Activated CD8-positive, alpha-beta memory T cell treated with anti-CD3 and anti-CD28 coated beads, Interleukin-2, amount 10 ng/mL, durations not matched to agents 7 days and 5 days (primary cell): Measurements from ENCODE around the gene P3R3URF. TPM values are rescaled to one million over a fixed set of nuclear protein-coding genes. Genes with fewer than 3 reads are reported as not detected.
A peak's percentile ranks its signal among the peaks of the same experiment; 100 is the strongest.
"Not testable (repeated sequence)": the region's sequence is repeated elsewhere in the genome, so short reads cannot be mapped to it uniquely, and the experiment has no call there.

Experiments used
- ATAC-seq: fragments of 150-1000 bp; cut with Tn5 transposase; one replicate; pipeline ENCODE4 v1.10.0; 2021; ENCODE audit warnings: moderate library complexity
- CTCF ChIA-PET: fragments of 350-600 bp; sonication (Branson Sonifier 250); formaldehyde crosslinking; loops from one replicate; lab custom pipeline; 2021; ENCODE audit warnings: antibody characterized with exemption; lab: Charles Lee
- DNase-seq: peaks from one replicate; pipeline ENCODE4 v3.0.0-alpha.2; 2020
- H3K27ac Mint-ChIP-seq: one replicate; pipeline ENCODE4 v1.8.0; 2021; ENCODE audit warnings: mild to moderate bottlenecking, mixed read lengths
- H3K27me3 Mint-ChIP-seq: one replicate; pipeline ENCODE4 v1.8.0; 2021; ENCODE audit warnings: mixed read lengths
- H3K36me3 Mint-ChIP-seq: one replicate; pipeline ENCODE4 v1.8.0; 2021; ENCODE audit warnings: mild to moderate bottlenecking, mixed read lengths
- H3K4me1 Mint-ChIP-seq: one replicate; pipeline ENCODE4 v1.8.0; 2021; ENCODE audit warnings: mixed read lengths
- H3K4me3 Mint-ChIP-seq: one replicate; pipeline ENCODE4 v1.8.0; 2021; ENCODE audit warnings: mild to moderate bottlenecking, moderate library complexity, mixed read lengths
- H3K9me3 Mint-ChIP-seq: one replicate; pipeline ENCODE4 v1.8.0; 2022; ENCODE audit warnings: low read depth, mixed read lengths
- total RNA-seq, 2 experiments: library from RNA; stranded (reverse); gene quantifications; one replicate each; pipeline ENCODE4 v1.2.3, GENCODE V29; 2021

P3R3URF gene
- not detected for total RNA-seq

DNA sequence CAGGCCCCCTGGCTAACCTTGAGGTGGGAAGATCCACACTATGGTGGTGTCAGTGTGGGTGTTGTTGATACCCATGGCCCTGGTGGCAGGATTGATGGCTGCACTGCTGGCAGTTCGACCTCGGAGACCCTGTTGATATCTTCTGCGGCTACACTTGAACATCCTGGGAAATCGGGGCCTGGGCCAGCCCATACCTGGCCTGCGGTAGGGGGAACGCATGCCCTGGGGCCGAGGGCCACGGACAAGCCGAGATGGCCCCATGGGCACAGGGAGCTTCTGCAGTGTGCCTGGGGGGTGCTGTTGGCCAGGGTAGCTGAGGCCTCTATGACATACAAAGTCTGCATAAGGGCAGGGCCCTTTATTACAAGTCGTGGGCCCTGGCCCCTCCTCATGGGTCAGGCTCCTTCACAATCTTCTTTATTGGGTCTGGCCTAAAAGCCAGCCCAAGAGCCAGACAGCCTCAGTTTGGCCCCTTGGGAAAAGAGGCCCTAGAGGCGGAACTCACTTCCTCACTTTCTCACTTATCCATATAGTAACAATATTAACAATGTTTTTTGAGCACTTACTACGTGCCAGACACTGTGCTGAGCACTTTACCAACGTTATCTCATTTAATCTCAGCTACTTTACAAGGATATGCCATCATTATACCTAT lies at the start of gene P3R3URF:
Gene P3R3URF (minus strand): TSS at position 278 of the 655 bp plus-strand sequence. CDS start 17 bp downstream, at position 261.
- Mint-ChIP-seq H3K9me3 (no peaks in the 10 kb centered on the region), H3K4me1 (no peaks in the 10 kb centered on the region), H3K27me3 (no peaks in the 10 kb centered on the region), H3K27ac (no peak within 1 kb of the TSS), H3K4me3 (no peak within 1 kb of the TSS), H3K36me3 (no peaks in the 10 kb centered on the region)
- CTCF ChIA-PET, result interaction anchor here (1.6 kb wide), 1 partner anchor 108 kb away, joined by 4 read pairs; no protein-coding TSS in a partner anchor
- no peak for ATAC-seq
- DNase-seq, result no peak

GRCh38 chr1:46224966-46225365 lies 48.7 kb upstream of the P3R3URF start:
- H3K9me3 Mint-ChIP-seq, result no peaks in the 10 kb centered on the region
- DNase-seq (no peak), ATAC-seq (no peak)
- no peaks in the 10 kb centered on the region for H3K27me3 Mint-ChIP-seq
- H3K36me3 Mint-ChIP-seq, result no peaks in the 10 kb centered on the region
- CTCF ChIA-PET, result interaction anchor here (0.8 to 4.2 kb wide), 10 partner anchors 8 to 226 kb away, joined by 3 to 34 read pairs (median 8); partner anchors contain the start of genes LURAP1 and RAD54L
- peaks cover 7% of the 10 kb centered on the region for H3K4me1 Mint-ChIP-seq
- H3K4me3 Mint-ChIP-seq, result no peak overlapping the region
- no peak overlapping the region for H3K27ac Mint-ChIP-seq

- H3K9me3 Mint-ChIP-seq, result no peaks in the 10 kb centered on the region
- H3K27ac Mint-ChIP-seq, result no peak overlapping the region
- H3K4me1 Mint-ChIP-seq, result peaks cover 5% of the 10 kb centered on the region
- DNase-seq (peak; percentile 79), ATAC-seq (peak; percentile 98)
- H3K4me3 Mint-ChIP-seq, result no peak overlapping the region
- CTCF ChIA-PET, result interaction anchor here (0.6 to 4.2 kb wide), 38 partner anchors 8 to 369 kb away, joined by 3 to 34 read pairs (median 5); partner anchors contain the start of genes LURAP1, PIK3R3, POMGNT1 and RAD54L
- no peaks in the 10 kb centered on the region for H3K27me3 Mint-ChIP-seq
- no peaks in the 10 kb centered on the region for H3K36me3 Mint-ChIP-seq
Observed at GRCh38 chr1:46223472-46223943, 47.2 kb upstream of the P3R3URF start.

DNA sequence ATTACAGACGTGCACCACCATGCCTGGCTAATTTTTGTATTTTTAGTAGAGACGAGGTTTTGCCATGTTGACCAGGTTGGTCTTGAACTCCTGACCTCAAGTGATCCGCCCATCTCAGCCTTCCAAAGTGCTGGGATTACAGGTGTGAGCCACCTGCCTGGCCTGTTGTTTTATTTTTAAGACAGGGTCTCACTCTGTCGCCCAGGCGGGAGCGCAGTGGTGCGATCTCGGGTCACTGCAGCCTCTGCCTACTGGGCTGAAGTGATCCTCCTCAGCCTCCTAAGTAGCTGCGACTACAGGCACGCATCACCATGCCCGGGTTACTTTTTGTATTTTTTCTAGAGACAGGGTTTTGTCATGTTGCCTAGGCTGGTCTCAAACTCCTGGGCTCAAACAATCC lies 46.8 kb upstream of the P3R3URF start:
- not testable (repeated sequence) for H3K27me3 Mint-ChIP-seq, H3K36me3 Mint-ChIP-seq, H3K4me1 Mint-ChIP-seq, H3K9me3 Mint-ChIP-seq, H3K27ac Mint-ChIP-seq, DNase-seq, ATAC-seq, H3K4me3 Mint-ChIP-seq
- CTCF ChIA-PET, result interaction anchor here (0.8 to 4.2 kb wide), 28 partner anchors 8 to 369 kb away, joined by 3 to 34 read pairs (median 8); partner anchors contain the start of genes LURAP1, PIK3R3, POMGNT1 and RAD54L

- no peak for DNase-seq
- H3K27me3 Mint-ChIP-seq, result no peaks in the 10 kb centered on the region
- no peak overlapping the region for H3K27ac Mint-ChIP-seq
- no peak for ATAC-seq
- H3K36me3 Mint-ChIP-seq, result no peaks in the 10 kb centered on the region
- CTCF ChIA-PET, result interaction anchor here (0.7 to 1.6 kb wide), 3 partner anchors 23 to 39 kb away, joined by 3 to 5 read pairs (median 3); no protein-coding TSS in a partner anchor
- no peak overlapping the region for H3K4me3 Mint-ChIP-seq
- no peaks in the 10 kb centered on the region for H3K9me3 Mint-ChIP-seq
- H3K4me1 Mint-ChIP-seq, result peaks cover 4% of the 10 kb centered on the region
Observed at GRCh38 chr1:46221749-46222148, 45.5 kb upstream of the P3R3URF start.

DNA sequence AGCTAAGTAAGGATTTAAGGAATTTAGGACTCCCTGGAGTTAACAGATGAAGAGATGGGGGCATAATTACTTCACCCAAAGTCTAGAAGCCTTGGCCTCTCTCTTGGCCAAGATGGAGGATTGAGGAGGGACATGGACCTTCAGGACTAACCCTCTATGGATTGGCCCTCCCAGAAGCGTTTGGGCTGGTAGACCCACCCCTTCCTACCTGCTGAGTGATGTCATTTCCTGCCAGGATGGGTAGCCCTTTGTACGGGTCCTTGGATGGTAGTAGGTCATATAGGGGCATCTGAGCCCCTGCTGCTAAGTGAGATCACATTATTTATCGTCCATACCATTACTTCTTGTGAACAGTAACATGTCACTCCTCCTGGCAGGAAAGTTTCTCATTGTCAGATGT lies 44.5 kb upstream of the P3R3URF start:
- no peak for DNase-seq
- CTCF ChIA-PET, result interaction anchor here (1.0 kb wide), 1 partner anchor 24 kb away, joined by 4 read pairs; no protein-coding TSS in a partner anchor
- Mint-ChIP-seq H3K9me3 (no peaks in the 10 kb centered on the region), H3K4me3 (no peak overlapping the region), H3K36me3 (no peaks in the 10 kb centered on the region), H3K27ac (no peak overlapping the region), H3K27me3 (no peaks in the 10 kb centered on the region), H3K4me1 (peaks cover 4% of the 10 kb centered on the region)
- ATAC-seq, result no peak

- no peak for DNase-seq
- Mint-ChIP-seq H3K4me3 (no peak overlapping the region), H3K4me1 (peaks cover 4% of the 10 kb centered on the region), H3K27ac (no peak overlapping the region), H3K36me3 (no peaks in the 10 kb centered on the region), H3K27me3 (no peaks in the 10 kb centered on the region), H3K9me3 (no peaks in the 10 kb centered on the region)
- CTCF ChIA-PET, result interaction anchor here (0.6 to 1.7 kb wide), 5 partner anchors 8 to 183 kb away, joined by 3 to 4 read pairs (median 4); no protein-coding TSS in a partner anchor
- no peak for ATAC-seq
Observed at GRCh38 chr1:46219551-46220520, 43.5 kb upstream of the P3R3URF start.

DNA sequence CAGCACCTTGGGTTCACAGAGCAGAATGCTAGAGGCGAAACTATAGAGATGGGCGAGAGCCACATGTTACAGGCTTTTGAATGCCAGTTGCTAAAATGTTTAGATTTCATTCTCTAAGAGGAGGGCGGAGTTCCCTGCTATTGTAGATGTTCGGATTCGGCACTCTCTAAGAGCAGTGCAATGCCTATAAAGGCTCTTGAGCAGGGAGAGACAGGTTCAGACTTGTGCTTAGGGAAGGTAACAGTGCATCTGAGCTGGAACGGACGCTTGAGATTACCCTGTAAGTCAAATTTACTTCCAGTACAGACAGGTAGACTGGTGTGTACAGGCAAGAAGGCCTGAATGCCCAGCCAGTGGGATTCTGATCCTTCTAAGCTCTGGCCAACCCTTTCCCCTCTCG lies 42.2 kb upstream of the P3R3URF start:
- CTCF ChIA-PET, result interaction anchor here (1.5 to 1.7 kb wide), 3 partner anchors 9 to 182 kb away, joined by 4 to 5 read pairs (median 4); no protein-coding TSS in a partner anchor
- Mint-ChIP-seq H3K27me3 (no peaks in the 10 kb centered on the region), H3K4me1 (peaks cover 1% of the 10 kb centered on the region), H3K36me3 (no peaks in the 10 kb centered on the region), H3K4me3 (no peak overlapping the region), H3K9me3 (no peaks in the 10 kb centered on the region), H3K27ac (no peak overlapping the region)
- ATAC-seq (no peak), DNase-seq (no peak)

DNA sequence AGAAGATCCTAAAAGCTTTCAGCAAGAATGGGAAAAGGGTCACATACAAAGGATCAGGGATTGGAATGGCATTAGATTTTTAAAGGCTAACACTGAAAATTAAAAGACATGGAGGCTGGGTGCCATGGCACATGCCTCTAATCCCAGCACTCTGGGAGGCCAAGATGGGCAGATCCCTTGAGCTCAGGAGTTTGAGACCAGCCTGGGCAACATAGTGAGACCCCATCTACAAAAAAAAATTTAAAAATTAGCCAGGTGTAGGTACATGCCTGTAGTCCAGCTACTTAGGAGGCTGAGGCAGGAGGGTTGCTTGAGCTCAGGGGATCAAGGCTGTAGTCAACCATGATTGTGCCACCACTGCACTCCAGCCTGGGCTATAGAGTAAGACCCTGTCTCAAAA lies 39.2 kb upstream of the P3R3URF start:
- H3K4me1 Mint-ChIP-seq, result no peaks in the 10 kb centered on the region
- no peak overlapping the region for H3K4me3 Mint-ChIP-seq
- H3K27me3 Mint-ChIP-seq, result no peaks in the 10 kb centered on the region
- no peaks in the 10 kb centered on the region for H3K9me3 Mint-ChIP-seq
- no peak overlapping the region for H3K27ac Mint-ChIP-seq
- DNase-seq (no peak), ATAC-seq (no peak)
- CTCF ChIA-PET, result interaction anchor here (1.3 kb wide), 1 partner anchor 8 kb away, joined by 3 read pairs; no protein-coding TSS in a partner anchor
- H3K36me3 Mint-ChIP-seq, result no peaks in the 10 kb centered on the region

- DNase-seq (no peak), ATAC-seq (no peak)
- CTCF ChIA-PET, result interaction anchor here (1.9 kb wide), 1 partner anchor 13 kb away, joined by 7 read pairs; no protein-coding TSS in a partner anchor
- Mint-ChIP-seq H3K36me3 (no peaks in the 10 kb centered on the region), H3K27ac (no peak overlapping the region), H3K27me3 (no peaks in the 10 kb centered on the region), H3K4me3 (no peak overlapping the region), H3K4me1 (no peaks in the 10 kb centered on the region), H3K9me3 (no peaks in the 10 kb centered on the region)
Observed at GRCh38 chr1:46211051-46211450, 34.8 kb upstream of the P3R3URF start.

DNA sequence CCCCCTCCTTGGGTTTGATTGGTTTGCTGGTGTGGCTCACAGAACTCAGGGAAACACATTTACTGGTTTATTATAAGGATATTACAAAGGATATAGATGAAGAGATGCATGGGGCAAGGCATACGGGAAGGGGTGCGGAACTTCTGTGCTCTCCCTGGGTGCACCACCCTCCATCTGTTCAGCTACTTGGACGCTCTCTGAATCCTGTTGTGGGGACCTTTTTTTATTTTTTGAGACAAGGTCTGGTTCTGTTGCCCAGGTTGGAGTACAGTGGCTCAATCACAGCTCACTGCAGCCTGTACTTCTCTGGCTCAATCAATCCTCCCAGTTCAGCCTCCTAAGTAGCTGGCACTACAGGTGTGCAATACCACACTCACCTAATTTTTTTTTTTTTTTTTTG lies 34.3 kb upstream of the P3R3URF start:
- H3K9me3 Mint-ChIP-seq, result no peaks in the 10 kb centered on the region
- no peak overlapping the region for H3K27ac Mint-ChIP-seq
- no peak for DNase-seq
- H3K4me3 Mint-ChIP-seq, result no peak overlapping the region
- CTCF ChIA-PET, result interaction anchor here (1.9 kb wide), 1 partner anchor 13 kb away, joined by 7 read pairs; no protein-coding TSS in a partner anchor
- H3K4me1 Mint-ChIP-seq, result no peaks in the 10 kb centered on the region
- no peaks in the 10 kb centered on the region for H3K36me3 Mint-ChIP-seq
- H3K27me3 Mint-ChIP-seq, result no peaks in the 10 kb centered on the region
- no peak for ATAC-seq

DNA sequence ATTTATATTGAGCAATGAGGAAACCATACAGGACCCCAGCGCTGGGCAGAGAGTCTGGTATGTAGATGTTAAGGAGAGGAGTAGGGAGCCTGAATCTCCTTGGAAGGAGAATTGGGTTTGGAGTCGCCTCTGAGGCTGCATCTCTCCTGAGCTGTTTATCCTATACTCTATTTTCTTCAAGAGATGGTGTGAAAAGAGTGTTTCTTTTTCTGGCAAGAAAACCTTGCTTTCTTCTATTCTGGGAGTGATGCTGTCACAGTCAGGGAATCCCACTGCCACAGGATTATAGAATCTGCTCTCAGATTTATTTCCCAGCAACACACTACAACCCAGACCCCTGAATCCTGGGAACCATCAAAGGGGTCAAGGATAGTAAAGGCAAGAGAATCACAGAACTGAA lies 30.1 kb upstream of the P3R3URF start:
- ATAC-seq (no peak), DNase-seq (no peak)
- H3K36me3 Mint-ChIP-seq, result no peaks in the 10 kb centered on the region
- no peaks in the 10 kb centered on the region for H3K9me3 Mint-ChIP-seq
- peaks cover 5% of the 10 kb centered on the region for H3K4me1 Mint-ChIP-seq
- H3K27ac Mint-ChIP-seq, result no peak overlapping the region
- H3K4me3 Mint-ChIP-seq, result no peak overlapping the region
- H3K27me3 Mint-ChIP-seq, result no peaks in the 10 kb centered on the region
- CTCF ChIA-PET, result interaction anchor here (2.1 kb wide), 1 partner anchor 17 kb away, joined by 9 read pairs; no protein-coding TSS in a partner anchor

DNA sequence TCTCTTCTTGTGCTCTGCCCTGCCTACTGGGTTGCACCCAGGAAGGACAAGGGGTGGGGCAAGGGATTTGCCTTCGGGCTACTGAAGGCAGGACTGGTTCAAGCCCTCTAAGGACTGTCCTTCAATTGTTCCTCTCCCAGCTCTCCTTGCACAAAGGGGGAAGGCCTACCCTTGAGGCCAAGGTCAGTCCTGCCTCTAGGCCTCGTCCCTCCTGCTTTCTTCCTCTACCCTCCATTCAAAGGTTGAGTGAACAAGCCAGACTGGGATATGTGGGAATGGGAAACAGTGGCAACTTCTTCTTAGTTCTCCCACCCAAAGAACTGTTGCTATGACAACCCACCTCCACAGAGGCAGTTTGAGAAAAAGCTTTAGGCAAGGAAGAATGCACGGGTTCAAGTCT lies 29.5 kb upstream of the P3R3URF start:
- CTCF ChIA-PET, result interaction anchor here (2.1 kb wide), 1 partner anchor 18 kb away, joined by 9 read pairs; no protein-coding TSS in a partner anchor
- no peak for DNase-seq
- Mint-ChIP-seq H3K27ac (no peak overlapping the region), H3K36me3 (no peaks in the 10 kb centered on the region), H3K9me3 (no peaks in the 10 kb centered on the region), H3K27me3 (no peaks in the 10 kb centered on the region), H3K4me3 (no peak overlapping the region), H3K4me1 (peaks cover 5% of the 10 kb centered on the region)
- no peak for ATAC-seq
